Stimulated activated naive CD8-positive, alpha-beta T cell treated with anti-CD3 and anti-CD28 coated beads, Interleukin-15, Interleukin-2, amounts not matched to agents 100 ng/mL and 50 ng/mL, for 24 hours (primary cell): Measurements from ENCODE around the gene KIFAP3.
"Not testable (repeated sequence)": the region's sequence is repeated elsewhere in the genome, so short reads cannot be mapped to it uniquely, and the experiment has no call there.

Experiments used
- H3K27ac Mint-ChIP-seq: one replicate; pipeline ENCODE4 v1.8.0; 2021; ENCODE audit warnings: mild to moderate bottlenecking, mixed read lengths
- H3K27me3 Mint-ChIP-seq: one replicate; pipeline ENCODE4 v1.8.0; 2021; ENCODE audit warnings: mixed read lengths
- H3K36me3 Mint-ChIP-seq: one replicate; pipeline ENCODE4 v1.8.0; 2021; ENCODE audit warnings: low read depth, mixed read lengths
- H3K4me1 Mint-ChIP-seq: one replicate; pipeline ENCODE4 v1.8.0; 2021; ENCODE audit warnings: low read depth, mixed read lengths
- H3K4me3 Mint-ChIP-seq: one replicate; pipeline ENCODE4 v1.8.0; 2021; ENCODE audit warnings: mild to moderate bottlenecking, mixed read lengths
- H3K9me3 Mint-ChIP-seq: one replicate; pipeline ENCODE4 v1.8.0; 2021; ENCODE audit warnings: mixed read lengths

The KIFAP3 gene

DNA sequence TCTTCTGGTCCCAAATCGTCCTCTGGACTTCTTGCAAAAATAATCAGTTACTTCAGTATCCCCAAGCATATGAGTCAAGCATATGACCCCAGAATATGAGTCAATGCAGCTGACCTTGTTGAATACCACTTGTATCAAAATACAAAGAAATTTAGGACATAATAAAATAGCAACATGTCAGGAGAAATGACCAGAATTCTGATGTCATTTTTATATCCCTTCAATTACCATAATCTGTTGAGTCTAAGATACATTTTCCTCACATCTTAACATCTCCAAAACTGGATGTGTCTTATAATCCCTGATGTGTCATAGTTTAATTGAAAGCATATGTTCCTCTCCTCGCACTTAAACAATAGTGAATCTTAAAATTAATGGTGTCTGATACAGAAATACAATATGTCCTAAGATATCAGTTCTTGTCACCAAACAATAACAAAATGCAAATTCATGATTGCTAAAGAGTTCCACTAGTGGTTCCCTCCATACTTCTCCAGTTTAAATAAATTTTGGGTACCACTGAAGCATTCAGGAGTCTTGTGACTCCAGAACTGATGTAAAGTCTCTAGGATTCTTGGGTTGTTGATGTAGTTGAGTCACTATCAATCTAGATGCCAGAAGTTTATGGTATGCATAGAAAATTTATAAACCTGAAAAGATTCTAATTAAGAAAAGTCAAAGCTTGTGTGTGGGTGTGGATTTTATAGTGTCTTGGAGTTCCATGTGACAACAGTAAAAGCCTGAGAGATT is 41.8 kb downstream of the KIFAP3 start:
- no peak overlapping the region for H3K4me3 Mint-ChIP-seq
- peaks cover 9% of the 10 kb centered on the region for H3K36me3 Mint-ChIP-seq
- no peaks in the 10 kb centered on the region for H3K27me3 Mint-ChIP-seq
- peaks cover 5% of the 10 kb centered on the region for H3K4me1 Mint-ChIP-seq
- H3K9me3 Mint-ChIP-seq: peaks cover 5% of the 10 kb centered on the region
- no peak overlapping the region for H3K27ac Mint-ChIP-seq

DNA sequence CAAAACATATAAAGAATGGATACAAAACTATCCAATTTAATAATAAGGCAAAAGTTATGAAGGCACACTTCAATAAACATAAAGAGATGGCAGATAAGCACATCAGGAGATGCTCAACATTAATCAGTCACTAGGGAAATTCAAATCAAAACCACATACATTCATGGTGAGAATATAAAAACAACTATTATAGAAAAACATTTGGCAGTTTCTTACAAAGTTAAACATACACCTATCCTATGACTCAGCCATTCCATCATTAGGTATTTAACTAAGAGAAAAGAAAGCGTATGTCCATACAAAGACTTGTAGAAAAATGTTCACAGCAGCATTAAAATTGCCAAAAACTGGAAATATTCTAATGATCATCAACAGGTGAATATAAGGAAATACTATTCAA is 44.3 kb downstream of the KIFAP3 start:
- peaks cover 22% of the 10 kb centered on the region for H3K36me3 Mint-ChIP-seq
- H3K27me3 Mint-ChIP-seq: no peaks in the 10 kb centered on the region
- H3K9me3 Mint-ChIP-seq: peaks cover 12% of the 10 kb centered on the region
- no peak overlapping the region for H3K27ac Mint-ChIP-seq
- H3K4me3 Mint-ChIP-seq: no peak overlapping the region
- H3K4me1 Mint-ChIP-seq: peaks cover 5% of the 10 kb centered on the region

DNA sequence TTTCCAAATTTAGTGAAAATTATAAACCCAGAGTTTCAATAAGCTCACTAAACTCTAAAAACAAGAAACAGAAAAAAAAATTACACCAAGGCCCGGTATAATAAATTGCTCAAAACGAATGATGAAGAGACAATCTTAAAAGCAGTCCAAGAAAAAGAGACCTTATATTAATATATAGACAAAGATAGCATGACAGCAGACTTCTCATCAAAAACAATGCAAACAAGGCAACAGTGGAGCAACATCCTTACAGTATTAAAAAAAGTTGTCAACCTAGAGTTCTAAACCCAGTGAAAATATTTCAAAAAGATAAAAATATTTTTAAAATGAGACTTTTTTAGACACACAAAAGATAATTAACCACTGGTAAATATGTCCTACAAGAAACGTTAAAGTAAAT is 46.7 kb downstream of the KIFAP3 start:
- Mint-ChIP-seq H3K4me1 (peaks cover 5% of the 10 kb centered on the region), H3K27ac (no peak overlapping the region), H3K9me3 (peaks cover 12% of the 10 kb centered on the region), H3K36me3 (peaks cover 27% of the 10 kb centered on the region), H3K27me3 (no peaks in the 10 kb centered on the region), H3K4me3 (no peak overlapping the region)

DNA sequence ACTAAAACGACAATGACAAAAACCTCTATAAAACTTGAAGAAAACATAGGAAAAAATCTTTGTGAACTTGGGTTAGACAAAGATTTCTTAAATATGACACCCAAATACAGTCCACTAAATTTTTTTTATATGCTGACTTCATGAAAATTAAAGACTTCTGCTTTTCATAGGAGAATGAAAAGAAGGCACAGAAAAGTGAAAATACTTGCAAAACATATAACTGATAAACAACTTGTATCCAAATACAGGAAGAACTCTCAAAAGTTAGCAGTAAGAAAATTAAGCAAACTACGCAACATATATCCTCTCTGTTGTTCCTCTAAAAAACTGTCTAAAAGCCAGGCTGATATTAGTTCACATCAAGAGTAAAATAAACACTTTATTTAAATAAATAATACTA is 53.6 kb downstream of the KIFAP3 start:
- no peaks in the 10 kb centered on the region for H3K27me3 Mint-ChIP-seq
- peaks cover 4% of the 10 kb centered on the region for H3K9me3 Mint-ChIP-seq
- no peak overlapping the region for H3K27ac Mint-ChIP-seq
- no peaks in the 10 kb centered on the region for H3K4me1 Mint-ChIP-seq
- no peak overlapping the region for H3K4me3 Mint-ChIP-seq
- H3K36me3 Mint-ChIP-seq: peaks cover 28% of the 10 kb centered on the region

DNA sequence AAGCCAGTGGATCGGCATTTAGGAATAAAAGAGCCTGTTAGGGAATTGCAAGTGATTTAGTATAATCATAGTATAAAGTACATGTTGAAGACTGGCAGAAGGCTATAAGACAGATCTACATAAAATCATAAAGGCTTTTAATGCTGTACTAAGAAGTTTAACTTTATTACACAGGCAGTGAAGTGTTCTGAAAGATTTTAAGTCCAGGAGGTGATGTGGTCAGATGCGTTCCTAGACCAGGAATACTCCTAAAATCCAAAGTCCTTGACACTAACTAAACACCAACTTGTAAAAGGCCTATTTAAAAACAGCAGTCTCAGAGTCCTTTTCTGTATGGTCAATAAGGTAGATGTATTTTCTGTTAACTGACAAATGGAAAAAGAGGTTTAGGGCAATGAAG is 57.0 kb downstream of the KIFAP3 start:
- Mint-ChIP-seq H3K27ac (no peak overlapping the region), H3K36me3 (peaks cover 30% of the 10 kb centered on the region), H3K9me3 (peaks cover 4% of the 10 kb centered on the region), H3K4me1 (no peaks in the 10 kb centered on the region), H3K27me3 (no peaks in the 10 kb centered on the region), H3K4me3 (no peak overlapping the region)

DNA sequence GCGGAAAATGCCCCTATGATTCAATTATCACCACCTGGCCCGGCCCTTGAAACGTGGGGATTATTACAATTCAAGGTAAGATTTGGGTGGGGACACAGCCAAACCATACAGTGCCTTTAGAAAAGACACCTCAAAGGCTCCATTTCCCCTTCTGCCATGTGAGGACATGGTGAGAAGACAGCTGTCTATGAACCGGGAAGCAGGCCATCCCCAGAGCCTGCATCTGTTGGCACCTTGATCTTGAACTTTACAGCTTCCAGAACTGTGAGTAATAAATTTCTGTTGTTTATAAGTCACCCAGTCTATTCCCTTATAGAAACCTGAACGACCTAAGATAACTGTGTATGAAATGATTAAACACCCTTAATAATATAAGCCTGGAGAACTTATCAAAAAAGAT is 61.6 kb downstream of the KIFAP3 start:
- H3K27me3 Mint-ChIP-seq: no peaks in the 10 kb centered on the region
- H3K4me3 Mint-ChIP-seq: no peak overlapping the region
- H3K4me1 Mint-ChIP-seq: no peaks in the 10 kb centered on the region
- H3K9me3 Mint-ChIP-seq: no peaks in the 10 kb centered on the region
- peaks cover 24% of the 10 kb centered on the region for H3K36me3 Mint-ChIP-seq
- H3K27ac Mint-ChIP-seq: no peak overlapping the region

DNA sequence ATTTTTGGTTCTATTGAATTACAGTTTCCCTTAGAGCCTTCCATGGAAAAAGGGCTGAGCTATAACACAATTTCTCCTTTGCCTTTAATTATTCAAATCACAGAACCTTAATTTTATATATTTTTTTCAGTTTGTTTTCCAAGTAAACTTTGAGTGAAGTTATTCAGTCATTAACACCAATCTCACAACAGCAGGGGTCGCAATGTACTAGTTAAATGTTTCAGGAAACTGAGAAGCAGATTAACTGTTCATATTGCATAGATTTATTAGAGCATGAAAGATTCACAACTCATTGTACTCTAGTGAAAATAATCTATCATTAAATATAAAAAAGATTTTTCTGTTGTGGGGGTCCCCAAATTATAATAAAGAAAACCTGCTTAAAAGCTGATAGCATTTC is 64.1 kb downstream of the KIFAP3 start:
- no peaks in the 10 kb centered on the region for H3K9me3 Mint-ChIP-seq
- H3K27ac Mint-ChIP-seq: no peak overlapping the region
- no peaks in the 10 kb centered on the region for H3K4me1 Mint-ChIP-seq
- no peak overlapping the region for H3K4me3 Mint-ChIP-seq
- no peaks in the 10 kb centered on the region for H3K27me3 Mint-ChIP-seq
- peaks cover 22% of the 10 kb centered on the region for H3K36me3 Mint-ChIP-seq

DNA sequence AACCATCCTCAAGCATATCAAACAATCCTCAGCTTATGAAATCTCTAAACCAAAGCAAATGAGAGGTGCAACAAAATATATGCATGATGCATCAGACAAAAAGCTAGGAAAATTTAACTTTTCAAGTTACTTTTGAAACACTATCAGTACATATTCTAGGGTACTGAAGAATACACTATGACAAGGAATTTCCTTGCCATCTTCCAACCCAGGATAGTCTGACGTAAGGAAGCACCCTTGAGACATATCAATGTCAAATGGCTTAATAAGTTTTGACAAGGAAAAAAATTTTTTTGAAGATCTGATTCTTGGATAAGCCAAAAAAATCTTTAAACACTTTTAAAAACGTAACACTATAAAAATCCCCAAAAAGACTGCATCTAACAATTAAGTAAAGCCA is 64.9 kb downstream of the KIFAP3 start:
- H3K4me1 Mint-ChIP-seq: no peaks in the 10 kb centered on the region
- H3K27ac Mint-ChIP-seq: no peak overlapping the region
- H3K4me3 Mint-ChIP-seq: no peak overlapping the region
- H3K9me3 Mint-ChIP-seq: no peaks in the 10 kb centered on the region
- no peaks in the 10 kb centered on the region for H3K27me3 Mint-ChIP-seq
- H3K36me3 Mint-ChIP-seq: peaks cover 19% of the 10 kb centered on the region

DNA sequence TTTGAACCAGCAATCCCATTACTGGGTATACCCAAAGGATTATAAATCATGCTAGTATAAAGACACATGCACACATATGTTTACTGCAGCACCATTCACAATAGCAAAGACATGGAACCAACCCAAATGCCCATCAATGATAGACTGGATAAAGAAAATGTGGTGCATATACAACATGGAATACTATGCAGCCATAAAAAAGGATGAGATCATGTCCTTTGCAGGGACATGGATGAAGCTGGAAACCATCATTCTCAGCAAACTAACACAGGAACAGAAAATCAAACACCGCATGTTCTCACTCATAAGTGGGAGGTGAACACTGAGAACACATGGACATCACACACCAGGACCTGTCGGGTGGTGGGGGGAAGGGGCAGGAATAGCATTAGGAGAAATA is 65.8 kb downstream of the KIFAP3 start:
- not testable (repeated sequence) for H3K27me3 Mint-ChIP-seq, H3K4me3 Mint-ChIP-seq, H3K4me1 Mint-ChIP-seq, H3K9me3 Mint-ChIP-seq, H3K27ac Mint-ChIP-seq
- H3K36me3 Mint-ChIP-seq: peaks cover 16% of the 10 kb centered on the region

DNA sequence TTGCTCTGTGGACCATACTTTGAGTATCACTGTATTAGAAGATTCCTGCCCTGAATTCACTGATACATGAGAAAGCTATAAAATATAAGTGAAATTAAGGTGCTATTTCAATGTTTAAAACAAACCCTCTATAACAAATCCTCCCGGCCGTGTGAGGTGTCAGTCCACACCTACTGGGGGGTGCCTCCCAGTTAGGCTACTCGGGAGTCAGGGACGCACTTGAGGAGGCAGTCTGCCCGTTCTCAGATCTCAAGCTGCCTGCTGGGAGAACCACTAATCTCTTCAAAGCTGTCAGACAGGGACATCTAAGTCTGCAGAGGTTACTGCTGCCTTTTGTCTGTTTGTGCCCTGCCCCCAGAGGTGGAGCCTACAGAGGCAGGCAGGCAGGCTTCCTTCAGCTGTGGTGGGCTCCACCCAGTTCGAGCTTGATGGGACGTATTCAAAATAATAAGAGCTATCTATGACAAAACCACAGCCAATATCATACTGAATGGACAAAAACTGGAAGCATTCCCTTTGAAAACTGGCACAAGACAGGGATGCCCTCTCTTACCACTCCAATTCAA is 71.1 kb downstream of the KIFAP3 start:
- not testable (repeated sequence) for H3K36me3 Mint-ChIP-seq, H3K4me1 Mint-ChIP-seq, H3K27ac Mint-ChIP-seq, H3K27me3 Mint-ChIP-seq, H3K4me3 Mint-ChIP-seq, H3K9me3 Mint-ChIP-seq

DNA sequence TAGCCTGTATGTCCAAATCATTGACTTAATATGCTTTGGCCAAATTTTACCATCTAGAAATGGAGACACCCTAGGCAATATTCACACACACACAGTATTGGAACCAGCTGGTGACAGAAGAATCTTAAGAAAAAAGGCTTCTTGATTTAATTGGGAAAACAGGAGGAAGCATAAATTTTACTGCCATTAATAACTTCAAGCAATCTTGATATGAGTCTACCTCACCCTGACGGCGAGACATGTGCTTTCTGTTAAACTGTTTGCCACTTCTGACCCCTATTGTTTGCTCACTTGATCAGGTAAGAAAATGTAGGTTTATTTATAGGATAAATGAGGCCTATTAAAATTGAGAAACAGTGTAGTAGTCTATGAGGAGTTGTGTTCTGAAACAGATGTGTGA is 73.2 kb downstream of the KIFAP3 start:
- Mint-ChIP-seq H3K27me3 (no peaks in the 10 kb centered on the region), H3K36me3 (peaks cover 3% of the 10 kb centered on the region), H3K27ac (no peak overlapping the region), H3K4me3 (no peak overlapping the region), H3K4me1 (no peaks in the 10 kb centered on the region), H3K9me3 (no peaks in the 10 kb centered on the region)

DNA sequence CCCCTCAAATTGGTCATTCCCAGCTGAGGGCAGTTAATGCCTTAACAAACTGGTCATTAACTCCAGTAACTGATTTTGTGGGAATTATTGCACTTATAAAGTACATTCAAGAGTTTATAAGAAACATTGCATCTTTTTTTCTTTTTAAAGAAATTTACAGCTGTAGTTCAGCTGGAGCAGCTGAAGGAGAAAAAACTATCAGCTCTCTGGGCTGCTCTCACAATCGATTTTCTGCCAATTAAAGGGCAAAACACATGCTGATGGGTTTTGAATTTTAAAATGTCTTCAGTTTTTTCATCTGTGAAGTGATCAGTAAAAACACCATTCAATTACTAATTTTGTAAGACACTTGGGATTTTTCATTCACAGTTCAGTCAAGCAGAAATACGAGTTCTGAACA is 74.7 kb downstream of the KIFAP3 start:
- H3K27me3 Mint-ChIP-seq: no peaks in the 10 kb centered on the region
- H3K4me1 Mint-ChIP-seq: no peaks in the 10 kb centered on the region
- no peak overlapping the region for H3K27ac Mint-ChIP-seq
- H3K9me3 Mint-ChIP-seq: no peaks in the 10 kb centered on the region
- no peak overlapping the region for H3K4me3 Mint-ChIP-seq
- H3K36me3 Mint-ChIP-seq: peaks cover 3% of the 10 kb centered on the region

DNA sequence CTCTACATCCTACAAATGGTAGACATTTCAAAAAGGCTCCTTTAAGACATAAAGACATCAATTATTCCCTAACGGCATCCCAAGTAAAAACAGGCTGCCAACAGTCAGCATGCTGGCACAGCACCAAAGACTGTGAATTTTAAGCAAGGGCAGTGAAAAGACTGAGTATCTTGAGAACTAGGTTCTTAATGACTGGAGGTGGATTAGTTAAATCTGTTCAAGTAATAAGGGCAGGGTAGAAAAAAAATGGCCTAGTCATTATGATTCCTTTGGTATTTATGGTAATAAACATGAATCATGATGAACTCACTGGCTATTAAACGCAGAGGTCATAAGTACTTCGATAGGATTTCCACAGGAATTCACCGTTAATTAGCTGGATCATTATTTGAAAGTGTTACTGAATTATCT is 75.2 kb downstream of the KIFAP3 start:
- Mint-ChIP-seq H3K4me3 (no peak overlapping the region), H3K27me3 (no peaks in the 10 kb centered on the region), H3K9me3 (no peaks in the 10 kb centered on the region), H3K36me3 (peaks cover 3% of the 10 kb centered on the region), H3K27ac (no peak overlapping the region), H3K4me1 (no peaks in the 10 kb centered on the region)

DNA sequence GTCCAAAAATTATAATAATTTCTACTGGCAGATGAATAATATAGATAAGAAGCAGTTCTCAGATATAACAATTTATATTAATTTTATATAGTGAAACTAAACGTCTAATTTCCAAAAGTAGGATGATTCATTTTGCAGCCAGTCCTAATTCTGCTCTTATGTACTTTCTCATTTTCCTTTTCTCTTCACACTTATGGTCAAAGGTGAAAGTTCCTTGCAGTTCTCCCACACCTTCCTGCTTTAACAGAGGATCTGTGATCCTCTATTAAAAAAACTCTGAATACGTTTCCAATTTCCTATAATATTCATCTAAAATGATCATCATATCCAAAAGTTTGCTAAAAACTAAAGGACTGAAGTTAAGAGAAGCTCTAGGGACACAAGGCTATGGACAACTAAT is 78.5 kb downstream of the KIFAP3 start:
- Mint-ChIP-seq H3K4me1 (no peaks in the 10 kb centered on the region), H3K27ac (no peak overlapping the region), H3K36me3 (peaks cover 7% of the 10 kb centered on the region), H3K9me3 (no peaks in the 10 kb centered on the region), H3K27me3 (no peaks in the 10 kb centered on the region), H3K4me3 (no peak overlapping the region)

DNA sequence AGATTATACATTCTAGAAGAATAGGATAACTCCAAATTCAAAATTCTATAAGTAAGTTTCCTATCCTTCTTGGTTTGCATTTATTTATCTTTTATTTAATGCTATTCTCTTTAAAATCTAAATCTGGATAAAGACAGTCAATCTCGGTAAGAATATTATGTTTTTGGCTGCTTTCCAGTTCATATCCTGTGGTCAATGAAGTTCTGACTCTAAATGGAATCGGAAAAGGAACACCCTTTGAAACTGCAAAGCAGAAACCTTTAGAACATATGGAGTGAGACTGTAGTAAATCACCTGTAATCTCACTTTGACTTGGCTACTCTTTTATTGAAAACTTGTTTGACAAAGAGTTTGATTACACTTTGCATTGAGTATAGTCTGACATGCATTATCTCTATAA is 85.2 kb downstream of the KIFAP3 start:
- H3K36me3 Mint-ChIP-seq: peaks cover 5% of the 10 kb centered on the region
- no peak overlapping the region for H3K27ac Mint-ChIP-seq
- no peaks in the 10 kb centered on the region for H3K4me1 Mint-ChIP-seq

DNA sequence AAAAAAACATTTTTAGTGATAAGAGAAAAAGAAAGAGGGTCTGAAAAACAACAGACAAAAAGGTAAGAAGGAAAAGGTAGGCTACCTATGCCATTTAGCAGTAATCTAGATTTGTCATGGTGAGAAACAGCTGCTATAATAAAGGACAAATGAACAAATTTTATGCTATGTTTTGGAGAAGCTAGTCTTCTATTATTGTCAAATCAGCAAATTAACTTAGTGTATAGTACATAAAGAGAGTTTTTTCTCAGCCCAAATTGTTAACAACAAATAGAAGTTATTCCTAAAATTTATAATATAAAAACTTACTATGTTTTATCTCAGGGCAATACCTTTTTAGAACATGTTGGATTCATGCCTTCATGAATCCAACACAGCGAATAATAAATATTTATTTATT is 88.7 kb downstream of the KIFAP3 start:
- H3K27me3 Mint-ChIP-seq: no peaks in the 10 kb centered on the region
- H3K36me3 Mint-ChIP-seq: peaks cover 22% of the 10 kb centered on the region
- H3K4me1 Mint-ChIP-seq: no peaks in the 10 kb centered on the region
- H3K4me3 Mint-ChIP-seq: no peak overlapping the region
- H3K9me3 Mint-ChIP-seq: no peaks in the 10 kb centered on the region
- no peak overlapping the region for H3K27ac Mint-ChIP-seq

More for the DNA sequence above, 85.2 kb downstream of the KIFAP3 start:
- Mint-ChIP-seq H3K4me3 (no peak overlapping the region), H3K9me3 (no peaks in the 10 kb centered on the region), H3K27me3 (no peaks in the 10 kb centered on the region)
